Measurements from ENCODE around the gene AFAP1. TPM values are rescaled to one million over a fixed set of nuclear protein-coding genes. Genes with fewer than 3 reads are reported as not detected.

The AFAP1 gene
- total RNA-seq, 1 experiment from 2014 or later, result 22.5 TPM

DNA sequence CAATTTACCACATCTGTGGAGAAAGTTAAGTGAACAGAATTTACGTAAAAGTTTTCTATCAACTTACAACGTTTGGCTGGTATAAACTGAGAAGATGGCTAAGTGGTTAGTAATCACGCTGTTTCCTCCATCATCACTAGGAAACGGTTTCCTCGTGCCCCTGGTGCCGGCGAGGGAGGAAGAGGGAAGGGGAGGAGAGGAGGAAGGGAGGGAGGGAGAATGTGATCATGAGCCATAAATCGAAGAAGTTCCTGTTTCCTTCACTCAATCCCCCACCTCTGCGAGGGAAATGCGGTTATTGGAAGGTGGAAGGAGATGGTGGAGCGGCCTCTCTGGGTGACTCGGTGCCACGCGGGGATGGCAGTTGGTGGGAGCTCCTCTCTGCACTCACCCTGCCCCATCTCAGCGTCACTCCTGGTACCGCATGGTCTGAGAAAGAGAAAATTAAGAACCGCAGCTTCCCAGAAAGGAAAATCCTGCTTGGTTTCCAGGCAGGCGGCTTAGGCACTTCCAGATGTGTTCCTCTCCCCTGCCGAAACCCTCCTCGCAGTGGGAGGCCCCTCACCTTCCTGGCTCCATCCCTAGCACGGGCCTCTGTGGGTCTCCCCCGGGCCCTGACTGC is 216.8 kb downstream of the AFAP1 start:
- BruUV-seq (replicated peaks), result no TSS peak
- ChIA-PET POLR2A (no interaction called here), CTCF (interaction anchor here (0.6 to 1.9 kb wide), 4 partner anchors 80 to 694 kb away, joined by 3 to 4 read pairs (median 3); no protein-coding TSS in a partner anchor)
- H3K4me1 Mint-ChIP-seq (ENCODE audit: insufficient read depth, unreplicated experiment), result no peaks in the 10 kb centered on the region
- H3K36me3 Mint-ChIP-seq (ENCODE audit: insufficient read depth, unreplicated experiment), result no peaks in the 10 kb centered on the region
- peaks cover 10% of the 10 kb centered on the region for H3K27me3 Mint-ChIP-seq (ENCODE audit: insufficient read depth, unreplicated experiment)
- no peak overlapping the region for H3K27ac Mint-ChIP-seq (ENCODE audit: low read depth, unreplicated experiment)
- H3K4me3 Mint-ChIP-seq (ENCODE audit: unreplicated experiment), result no peak overlapping the region
- peaks cover 12% of the 10 kb centered on the region for H3K9me3 Mint-ChIP-seq (ENCODE audit: unreplicated experiment)
- intact Hi-C loops (cut with micrococcal nuclease), result loop anchor here (2.0 to 5.0 kb wide), 2 partner anchors 80 to 264 kb away; no protein-coding TSS in a partner anchor
- TF ChIP-seq CTCF (IDR thresholded peaks at IDR 0.05; ENCODE audit: unreplicated experiment), result no peak
- no peak for DNase-seq (ENCODE audit: unreplicated experiment)

DNA sequence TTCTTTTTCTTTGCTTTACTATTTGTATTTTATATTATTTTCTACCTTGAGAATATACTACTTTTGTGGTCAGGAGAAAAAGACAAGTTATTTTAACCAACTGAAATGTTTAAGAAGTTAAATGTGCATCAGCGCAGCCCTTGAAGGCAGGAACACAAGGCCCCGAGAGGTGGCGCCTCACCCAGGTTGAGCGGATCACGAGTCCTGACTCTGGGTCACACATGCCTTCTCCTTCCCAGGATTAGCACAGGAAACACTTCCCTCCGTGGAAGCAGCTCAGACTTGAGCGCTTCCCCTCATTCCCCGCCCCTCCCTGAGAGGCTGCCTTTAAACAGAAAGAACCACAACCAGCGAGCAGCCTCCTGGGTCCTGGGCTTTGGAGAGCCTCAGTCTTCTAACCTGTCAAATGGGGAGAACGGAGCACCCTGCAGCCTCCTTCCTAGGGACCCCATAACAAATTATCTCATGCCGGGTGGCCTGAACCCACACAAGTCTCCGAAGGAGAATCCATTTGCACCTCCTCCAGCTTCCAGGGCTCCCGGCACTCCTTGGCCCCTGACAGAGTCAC is 217.6 kb downstream of the AFAP1 start:
- peak; percentile 28 for DNase-seq (ENCODE audit: unreplicated experiment)
- ChIA-PET POLR2A (no interaction called here), CTCF (interaction anchor here (0.7 to 1.9 kb wide), 3 partner anchors 81 to 516 kb away, joined by 3 to 4 read pairs (median 3); no protein-coding TSS in a partner anchor)
- Mint-ChIP-seq H3K27ac (ENCODE audit: low read depth, unreplicated experiment) (no peak overlapping the region), H3K4me1 (ENCODE audit: insufficient read depth, unreplicated experiment) (no peaks in the 10 kb centered on the region), H3K36me3 (ENCODE audit: insufficient read depth, unreplicated experiment) (no peaks in the 10 kb centered on the region), H3K4me3 (ENCODE audit: unreplicated experiment) (no peak overlapping the region), H3K27me3 (ENCODE audit: insufficient read depth, unreplicated experiment) (peaks cover 10% of the 10 kb centered on the region), H3K9me3 (ENCODE audit: unreplicated experiment) (peaks cover 12% of the 10 kb centered on the region)
- BruUV-seq (replicated peaks), result no TSS peak
- TF ChIP-seq CTCF (IDR thresholded peaks at IDR 0.05; ENCODE audit: unreplicated experiment), result no peak
- intact Hi-C loops (cut with micrococcal nuclease), result loop anchor here (2.0 to 5.0 kb wide), 2 partner anchors 81 to 265 kb away; no protein-coding TSS in a partner anchor

- ChIA-PET POLR2A (no interaction called here), CTCF (interaction anchor here (0.5 to 2.2 kb wide), 38 partner anchors 8 to 598 kb away, joined by 3 to 9 read pairs (median 4); partner anchors contain the start of gene SORCS2)
- DNase-seq (ENCODE audit: unreplicated experiment), result peak; percentile 38
- Mint-ChIP-seq H3K27ac (ENCODE audit: low read depth, unreplicated experiment) (no peak overlapping the region), H3K36me3 (ENCODE audit: insufficient read depth, unreplicated experiment) (no peaks in the 10 kb centered on the region), H3K9me3 (ENCODE audit: unreplicated experiment) (peaks cover 8% of the 10 kb centered on the region), H3K4me3 (ENCODE audit: unreplicated experiment) (no peak overlapping the region), H3K27me3 (ENCODE audit: insufficient read depth, unreplicated experiment) (peaks cover 24% of the 10 kb centered on the region), H3K4me1 (ENCODE audit: insufficient read depth, unreplicated experiment) (no peaks in the 10 kb centered on the region)
- no TSS peak for BruUV-seq (replicated peaks)
- intact Hi-C loops (cut with micrococcal nuclease), result loop anchor here (1.0 to 10.0 kb wide), 4 partner anchors 257 to 527 kb away; partner anchors contain the start of gene SORCS2
- TF ChIP-seq CTCF (IDR thresholded peaks at IDR 0.05; ENCODE audit: unreplicated experiment), result peak; percentile 75
Observed at GRCh38 chr4:7719354-7720174, 220.1 kb downstream of the AFAP1 start.

All from MCF 10A (cell line).